HG03066 (cell line): ENCODE data around the gene SLC9A9.

Experiments
- ATAC-seq: cut with Tn5 transposase; IDR thresholded peaks from one replicate; pipeline ENCODE4 v1.9.1; 2021; ENCODE audit warnings: low read depth; ENCODE audit not compliant: unreplicated experiment

Gene SLC9A9

GRCh38 chr3:143848704-143849103 is 436 bp upstream of the SLC9A9 start:
- no peak for ATAC-seq

GRCh38 chr3:143843587-143843986 is 4.7 kb downstream of the SLC9A9 start:
- no peak for ATAC-seq

DNA sequence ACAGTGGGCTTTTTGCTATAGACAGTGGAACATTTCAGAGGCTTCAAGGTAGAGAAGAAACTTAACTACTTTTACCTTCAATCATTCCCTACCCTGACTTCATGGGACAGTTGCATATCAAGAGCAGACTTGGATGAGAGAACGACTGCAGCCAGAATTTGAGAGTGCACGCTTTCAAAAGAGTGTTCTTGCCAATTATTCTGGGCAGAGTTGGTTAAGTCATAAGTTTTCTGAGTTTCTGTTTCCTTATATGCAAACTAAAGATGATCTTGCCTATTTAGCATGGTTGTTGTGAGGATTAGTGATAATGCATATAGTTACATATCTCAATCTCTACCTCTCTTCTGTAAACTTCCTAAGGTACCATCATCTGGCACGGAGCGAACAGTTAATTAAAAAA is 7.6 kb downstream of the SLC9A9 start:
- no peak for ATAC-seq

DNA sequence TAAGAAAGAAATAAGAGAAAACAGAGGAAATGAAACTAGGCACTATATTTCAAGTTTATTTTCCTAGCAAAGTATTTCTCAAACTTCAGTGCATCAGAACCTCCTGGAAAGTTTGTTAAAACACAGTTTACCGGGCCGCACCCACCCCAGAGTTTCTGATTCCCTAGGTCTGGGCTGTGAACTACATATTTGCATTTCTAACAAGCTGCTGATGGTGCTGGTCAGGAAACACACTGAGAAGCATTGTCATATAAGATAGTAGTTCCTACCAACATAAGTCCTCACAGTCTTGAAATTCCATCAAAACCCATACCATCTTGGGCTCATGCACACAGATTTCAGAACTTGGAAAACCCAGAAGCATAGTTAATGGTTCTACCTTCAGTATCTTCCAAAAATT is 8.3 kb downstream of the SLC9A9 start:
- peak; percentile 63 for ATAC-seq

GRCh38 chr3:143837076-143837475 is 11.2 kb downstream of the SLC9A9 start:
- no peak for ATAC-seq

DNA sequence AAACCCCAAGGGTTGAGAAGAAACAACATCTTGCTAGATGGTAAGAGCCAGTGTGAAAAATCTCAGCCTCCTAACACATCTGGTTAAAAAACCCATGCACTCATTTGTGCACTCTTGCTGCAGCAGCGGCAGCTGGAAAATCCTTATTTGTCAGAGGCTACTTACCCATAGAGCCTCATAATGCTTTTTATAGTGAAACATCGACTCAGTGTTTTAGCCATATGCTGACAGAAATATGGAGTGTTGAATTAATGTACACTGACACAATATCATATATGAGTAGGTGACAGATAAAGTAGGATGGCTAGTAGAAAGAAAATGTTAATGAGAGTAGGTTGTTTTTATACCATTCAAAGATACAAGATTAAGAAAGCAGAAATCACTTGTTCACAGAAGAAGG is 13.0 kb downstream of the SLC9A9 start:
- ATAC-seq = no peak

DNA sequence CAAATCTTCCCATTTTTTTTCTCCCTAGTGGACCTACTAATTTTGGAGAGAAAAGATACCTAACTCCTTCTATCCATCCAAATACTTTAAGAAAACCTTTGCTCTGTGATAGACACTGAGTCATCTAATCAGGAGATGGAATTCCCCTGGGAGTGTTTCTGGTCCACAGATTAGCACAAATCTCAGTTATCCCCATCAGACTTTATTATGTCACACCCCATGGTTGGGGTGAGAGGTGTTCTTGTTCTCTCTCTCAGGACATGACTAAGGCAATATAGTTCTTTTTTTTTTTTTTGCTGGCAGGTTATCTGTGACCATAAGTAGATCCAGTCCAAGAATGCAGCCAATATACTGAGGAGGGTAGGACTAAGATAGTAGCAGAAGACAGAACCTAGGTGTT is 15.8 kb downstream of the SLC9A9 start:
- peak; percentile 39 for ATAC-seq

GRCh38 chr3:143831994-143832393 is 16.3 kb downstream of the SLC9A9 start:
- peak; percentile 84 for ATAC-seq

DNA sequence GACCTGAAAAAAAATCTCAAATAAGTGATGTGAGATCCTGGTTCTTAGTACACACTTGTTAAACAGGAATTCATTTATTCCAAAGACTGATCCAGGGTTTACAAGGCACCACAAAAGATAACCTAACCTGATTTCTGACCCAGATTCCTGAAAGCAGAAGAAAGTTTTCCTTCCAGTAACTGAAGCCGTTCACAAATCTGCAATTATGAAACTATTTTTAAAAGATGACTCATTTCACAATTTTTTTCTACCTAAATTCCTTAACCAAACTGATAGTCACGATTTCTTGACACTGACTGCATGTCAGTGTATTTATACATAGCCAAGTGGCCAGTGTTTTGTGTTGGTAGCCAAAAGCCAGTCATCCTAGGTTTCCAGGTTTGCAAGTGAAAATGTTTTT is 17.1 kb downstream of the SLC9A9 start:
- ATAC-seq = peak; percentile 43

DNA sequence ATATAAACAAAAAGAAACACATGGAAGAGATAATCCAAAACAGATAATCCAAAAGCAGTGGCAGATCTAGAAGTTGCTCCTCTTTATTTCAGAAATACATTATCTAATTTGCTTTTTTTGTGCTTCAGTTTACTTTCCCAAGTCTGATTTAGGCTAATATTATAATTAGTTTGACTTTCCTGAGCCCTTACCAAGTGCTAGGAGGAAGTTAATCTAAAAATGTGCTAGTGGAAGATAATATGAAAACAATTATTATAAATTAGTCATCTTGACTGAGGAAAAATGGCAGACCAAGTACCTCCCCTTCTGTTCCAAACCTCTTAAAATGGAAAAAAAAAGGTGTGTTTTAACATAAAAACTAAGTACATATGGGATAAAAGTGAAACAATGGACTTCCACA is 17.5 kb downstream of the SLC9A9 start:
- no peak for ATAC-seq

- no peak for ATAC-seq
Measured at GRCh38 chr3:143830063-143830462, 18.2 kb downstream of the SLC9A9 start.

GRCh38 chr3:143827425-143827824 is 20.8 kb downstream of the SLC9A9 start:
- no peak for ATAC-seq

DNA sequence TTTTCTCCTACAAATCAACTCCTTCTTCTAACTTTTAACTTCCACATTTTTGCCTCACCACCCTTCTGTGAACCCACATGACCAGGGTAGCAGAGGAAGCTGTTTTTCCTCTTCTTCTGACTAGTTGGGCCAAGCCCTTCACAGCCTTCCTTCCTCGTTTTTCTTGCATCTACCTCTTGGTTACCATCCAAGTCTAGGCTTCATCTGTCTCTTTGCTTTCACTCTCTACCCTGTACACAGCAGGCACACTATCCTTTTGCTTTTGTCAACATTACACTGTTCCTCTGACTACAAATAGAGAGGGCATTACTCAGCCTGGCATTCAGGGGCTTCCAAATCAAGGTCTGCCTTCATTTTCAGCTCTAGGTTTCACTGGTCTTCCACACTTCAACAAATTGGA is 22.0 kb downstream of the SLC9A9 start:
- no peak for ATAC-seq

GRCh38 chr3:143825513-143825912 is 22.8 kb downstream of the SLC9A9 start:
- peak; percentile 75 for ATAC-seq

- ATAC-seq = no peak
Measured at GRCh38 chr3:143824735-143825385, 23.4 kb downstream of the SLC9A9 start.

- no peak for ATAC-seq
Measured at GRCh38 chr3:143822798-143823197, 25.5 kb downstream of the SLC9A9 start.

DNA sequence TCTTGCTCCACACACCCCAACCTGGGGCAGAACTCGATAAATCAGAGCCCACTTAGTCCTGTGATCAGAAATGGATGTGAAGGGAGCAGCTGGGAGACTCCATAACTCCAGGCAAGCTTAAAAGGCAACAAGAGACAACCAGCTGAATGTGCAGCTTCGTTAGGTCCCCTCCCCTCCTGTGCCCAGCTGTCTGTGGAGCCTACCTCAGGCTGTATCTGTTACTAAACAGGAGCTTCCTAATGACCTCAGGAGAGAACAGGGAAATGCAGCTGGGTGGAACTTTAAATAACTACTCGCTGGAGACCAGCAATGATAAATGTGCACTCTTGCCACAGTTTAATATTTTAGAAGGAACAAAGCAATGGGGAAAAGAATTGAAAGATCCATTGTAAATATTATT is 25.9 kb downstream of the SLC9A9 start:
- ATAC-seq = no peak

- no peak for ATAC-seq
Measured at GRCh38 chr3:143821862-143822261, 26.4 kb downstream of the SLC9A9 start.

- no peak for ATAC-seq
Measured at GRCh38 chr3:143820466-143821221, 27.6 kb downstream of the SLC9A9 start.

- ATAC-seq = no peak
Measured at GRCh38 chr3:143819890-143820289, 28.4 kb downstream of the SLC9A9 start.

- no peak for ATAC-seq
Measured at GRCh38 chr3:143814443-143814889, 33.8 kb downstream of the SLC9A9 start.

GRCh38 chr3:143812481-143812880 is 35.8 kb downstream of the SLC9A9 start:
- no peak for ATAC-seq
